GM06990 (cell line): ENCODE results near the gene CCDC197.
A peak's percentile ranks its signal among the peaks of the same experiment; 100 is the strongest.

Source experiments
- DNase-seq: peaks from one replicate; pipeline ENCODE4 v3.0.0-alpha.2; 2011; ENCODE audit not compliant: insufficient read length; ENCODE audit errors: extremely low read depth
- H3K27me3 ChIP-seq: replicated peaks from 2 replicates; pipeline ENCODE4 v1.6.0; 2011; ENCODE audit warnings: low read length; ENCODE audit not compliant: control insufficient read depth, insufficient read depth
- H3K36me3 ChIP-seq: 2 replicates; pipeline ENCODE4 v1.5.1; 2011; ENCODE audit warnings: low read length; ENCODE audit not compliant: control insufficient read depth, insufficient read depth
- H3K4me3 ChIP-seq: replicated peaks from 2 replicates; pipeline ENCODE4 v1.5.1; 2011; ENCODE audit warnings: low read depth, mild to moderate bottlenecking, control low read depth, low read length
- CTCF ChIP-seq: IDR thresholded peaks from 2 replicates; pipeline ENCODE4 v1.5.1; 2011; ENCODE audit warnings: low read length, control low read depth, mild to moderate bottlenecking, inconsistent platforms; ENCODE audit not compliant: insufficient read depth, poor library complexity, severe bottlenecking

The CCDC197 gene

GRCh38 chr14:94009767-94010166 is 12.7 kb downstream of the CCDC197 start:
- Histone ChIP-seq H3K27me3 (no peaks in the 10 kb centered on the region), H3K4me3 (no peak overlapping the region), H3K36me3 (no peaks in the 10 kb centered on the region)
- DNase-seq, result no peak
- no peak for TF ChIP-seq CTCF

GRCh38 chr14:94010625-94011024 is 13.5 kb downstream of the CCDC197 start:
- Histone ChIP-seq H3K4me3 (no peak overlapping the region), H3K27me3 (no peaks in the 10 kb centered on the region), H3K36me3 (no peaks in the 10 kb centered on the region)
- no peak for DNase-seq
- no peak for TF ChIP-seq CTCF

GRCh38 chr14:94011795-94012194 is 14.7 kb downstream of the CCDC197 start:
- no peak for TF ChIP-seq CTCF

GRCh38 chr14:94014382-94014781 is 17.3 kb downstream of the CCDC197 start:
- TF ChIP-seq CTCF, result no peak
- no peaks in the 10 kb centered on the region; the same call in 1 of the 2 replicates for H3K27me3 ChIP-seq
- no peaks in the 10 kb centered on the region for H3K36me3 ChIP-seq
- no peak for DNase-seq
- no peak overlapping the region for H3K4me3 ChIP-seq

More at GRCh38 chr14:94011795-94012194, 14.7 kb downstream of the CCDC197 start:
- H3K4me3 ChIP-seq, result no peak overlapping the region
- no peaks in the 10 kb centered on the region; the same call in 1 of the 2 replicates for H3K27me3 ChIP-seq
- DNase-seq, result no peak
- H3K36me3 ChIP-seq, result no peaks in the 10 kb centered on the region

DNA sequence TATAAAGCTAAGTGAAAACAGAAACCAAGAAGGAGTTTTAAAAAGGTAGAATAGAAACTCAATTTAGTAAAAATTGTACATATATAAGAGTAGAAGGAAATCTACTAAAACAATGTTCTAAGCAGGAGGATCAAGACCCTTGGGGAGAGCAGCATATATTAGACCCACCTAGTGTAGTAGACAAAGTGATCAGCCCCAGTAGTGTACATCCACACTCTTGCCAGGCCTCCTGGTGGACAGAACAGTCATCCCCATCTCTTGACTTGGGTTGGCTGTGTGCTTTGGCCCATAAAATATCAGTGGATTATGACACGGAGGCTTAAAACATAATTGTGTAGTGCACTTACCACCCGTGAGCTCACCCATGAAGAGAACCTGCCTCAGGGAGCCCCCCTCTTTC is 18.1 kb downstream of the CCDC197 start:
- Histone ChIP-seq H3K4me3 (no peak overlapping the region), H3K36me3 (no peaks in the 10 kb centered on the region), H3K27me3 (no peaks in the 10 kb centered on the region; the same call in 1 of the 2 replicates)
- DNase-seq, result no peak
- TF ChIP-seq CTCF, result peak; percentile 12

DNA sequence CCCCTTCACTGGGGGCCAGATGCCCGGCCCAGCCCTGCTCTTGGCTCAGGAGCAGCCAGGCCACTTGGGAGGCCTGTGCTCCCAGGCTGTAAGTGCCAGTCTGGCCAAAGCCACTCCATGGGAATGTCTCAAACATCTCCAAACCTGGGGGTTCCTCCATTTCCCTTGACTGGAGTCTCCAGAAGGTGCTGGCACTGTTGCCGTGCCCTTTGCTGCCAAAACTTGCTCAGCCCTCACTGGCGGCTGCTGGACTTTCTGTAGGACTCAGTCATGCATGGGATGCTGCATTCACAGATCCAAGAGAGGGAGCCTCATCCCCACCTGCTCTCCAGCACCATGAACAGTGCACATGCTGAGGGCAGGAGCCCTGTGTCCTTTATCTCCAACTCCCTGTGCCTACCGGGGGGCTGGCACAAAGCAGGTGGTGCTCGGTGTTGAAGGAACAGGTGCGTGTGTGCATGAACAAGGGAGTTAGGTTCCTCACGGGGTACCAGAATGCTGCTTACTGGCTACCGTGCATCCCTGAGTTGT is 19.4 kb downstream of the CCDC197 start:
- no peaks in the 10 kb centered on the region; the same call in 1 of the 2 replicates for H3K27me3 ChIP-seq
- no peak for TF ChIP-seq CTCF
- no peak overlapping the region for H3K4me3 ChIP-seq

More for the DNA sequence above, 19.4 kb downstream of the CCDC197 start:
- H3K36me3 ChIP-seq, result no peaks in the 10 kb centered on the region
- DNase-seq, result no peak
